Adrenal gland (tissue), 5 donors: ENCODE data around the gene AKR1C1.

Experiments
- POLR2A ChIP-seq, 2 donors: fragments of 450-650 bp; IDR thresholded peaks; one replicate each; pipeline ENCODE4 v1.6.1; 2017; ENCODE audit warnings: antibody characterized with exemption in 2 of 2, mild to moderate bottlenecking in 2 of 2, moderate library complexity in 1 of 2
- TF ChIP-seq, protein P1 (sequence below), 6 experiments: fragments of 450-650 bp in 4 of 6; fragments of 200-600 bp in 2 of 6; sonication (generic) in 1 of 6; IDR thresholded peaks; 1 replicate in 5 of 6; 2 replicates in 1 of 6; pipeline versions ENCODE4 v1.5.1 to v1.8.0; 2016 to 2021; ENCODE audit warnings: antibody characterized with exemption in 6 of 6, mild to moderate bottlenecking in 2 of 6, moderate library complexity in 1 of 6
- donor health status: DM: no; HTN: no; CAD: no.

DNA sequence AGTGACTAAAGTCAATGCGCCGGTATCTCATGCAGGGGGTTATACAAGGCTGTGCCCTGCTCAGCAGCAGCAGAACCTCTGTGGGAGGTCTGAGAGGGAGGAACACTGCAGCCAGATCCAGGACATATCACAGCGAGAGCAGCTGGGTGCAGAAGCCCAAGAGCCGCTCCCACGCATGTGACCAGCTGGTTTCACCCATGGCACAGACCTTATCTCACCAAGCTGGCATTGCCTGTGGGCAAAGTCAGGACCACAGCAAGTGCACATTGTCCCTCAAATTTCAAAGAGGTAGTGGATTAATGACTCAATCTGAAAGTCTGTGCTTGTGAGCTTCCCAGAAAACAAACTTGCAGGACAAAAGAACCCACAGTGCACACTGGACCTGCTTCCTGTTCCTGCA lies 31.6 kb upstream of the AKR1C1 start:
- TF ChIP-seq, protein P1, sequence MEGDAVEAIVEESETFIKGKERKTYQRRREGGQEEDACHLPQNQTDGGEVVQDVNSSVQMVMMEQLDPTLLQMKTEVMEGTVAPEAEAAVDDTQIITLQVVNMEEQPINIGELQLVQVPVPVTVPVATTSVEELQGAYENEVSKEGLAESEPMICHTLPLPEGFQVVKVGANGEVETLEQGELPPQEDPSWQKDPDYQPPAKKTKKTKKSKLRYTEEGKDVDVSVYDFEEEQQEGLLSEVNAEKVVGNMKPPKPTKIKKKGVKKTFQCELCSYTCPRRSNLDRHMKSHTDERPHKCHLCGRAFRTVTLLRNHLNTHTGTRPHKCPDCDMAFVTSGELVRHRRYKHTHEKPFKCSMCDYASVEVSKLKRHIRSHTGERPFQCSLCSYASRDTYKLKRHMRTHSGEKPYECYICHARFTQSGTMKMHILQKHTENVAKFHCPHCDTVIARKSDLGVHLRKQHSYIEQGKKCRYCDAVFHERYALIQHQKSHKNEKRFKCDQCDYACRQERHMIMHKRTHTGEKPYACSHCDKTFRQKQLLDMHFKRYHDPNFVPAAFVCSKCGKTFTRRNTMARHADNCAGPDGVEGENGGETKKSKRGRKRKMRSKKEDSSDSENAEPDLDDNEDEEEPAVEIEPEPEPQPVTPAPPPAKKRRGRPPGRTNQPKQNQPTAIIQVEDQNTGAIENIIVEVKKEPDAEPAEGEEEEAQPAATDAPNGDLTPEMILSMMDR (IDR thresholded peaks at IDR 0.05): no peak
- no peak for TF ChIP-seq POLR2A (IDR thresholded peaks at IDR 0.05)
